ENCODE measurements around the gene GCDH. TPM values are rescaled to one million over a fixed set of nuclear protein-coding genes. Genes with fewer than 3 reads are reported as not detected.
A peak's percentile ranks its signal among the peaks of the same experiment; 100 is the strongest.

GCDH gene
- total RNA-seq, 2 experiments from 2014 or later: 31.5 to 48.7 TPM

DNA sequence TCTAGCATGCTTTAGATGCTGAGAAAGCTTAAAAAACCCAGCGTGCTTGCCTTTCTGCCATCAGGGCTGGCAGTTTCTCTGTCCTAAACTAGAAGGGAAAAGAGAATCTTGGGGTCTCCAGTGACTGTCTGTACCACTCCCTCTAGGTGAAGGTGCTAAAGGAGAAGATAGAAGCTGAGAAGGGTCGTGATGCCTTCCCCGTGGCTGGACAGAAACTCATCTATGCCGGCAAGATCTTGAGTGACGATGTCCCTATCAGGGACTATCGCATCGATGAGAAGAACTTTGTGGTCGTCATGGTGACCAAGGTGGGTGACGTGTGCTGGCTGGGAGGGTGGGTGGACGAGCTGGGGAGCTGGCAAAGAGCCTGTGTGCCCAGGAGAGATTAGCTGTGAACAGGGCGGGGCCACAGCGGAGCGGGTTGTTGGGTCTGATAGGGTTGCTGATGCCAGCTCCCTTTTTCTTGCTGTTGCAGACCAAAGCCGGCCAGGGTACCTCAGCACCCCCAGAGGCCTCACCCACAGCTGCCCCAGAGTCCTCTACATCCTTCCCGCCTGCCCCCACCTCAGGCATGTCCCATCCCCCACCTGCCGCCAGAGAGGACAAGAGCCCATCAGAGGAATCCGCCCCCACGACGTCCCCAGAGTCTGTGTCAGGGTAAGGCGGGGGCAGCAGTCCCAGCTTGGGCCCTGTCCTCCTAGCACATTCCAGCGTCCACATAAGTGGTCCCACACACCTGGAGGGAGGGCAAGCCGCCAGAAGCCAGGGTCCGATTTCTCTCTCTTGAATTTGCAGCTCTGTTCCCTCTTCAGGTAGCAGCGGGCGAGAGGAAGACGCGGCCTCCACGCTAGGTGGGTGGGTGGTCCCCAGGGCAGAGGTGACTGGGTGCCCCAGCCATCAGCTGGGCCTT, 57.0 kb downstream of the GCDH start:
- Histone ChIP-seq H3K9me2 (ENCODE audit: insufficient read depth, low read length) (no peaks in the 10 kb centered on the region), H3K9me3 (ENCODE audit: low read length) (no peaks in the 10 kb centered on the region), H3K79me2 (ENCODE audit: insufficient read depth, low read depth, low read length) (peaks cover 20% of the 10 kb centered on the region), H3K27ac (ENCODE audit: low read depth, low read length, poor library complexity, severe bottlenecking) (no peak overlapping the region), H4K20me1 (ENCODE audit: insufficient read depth, low read length) (peaks cover 14% of the 10 kb centered on the region; the same call in 1 of the 2 replicates), H3K4me1 (ENCODE audit: insufficient read depth, low read length, poor library complexity, severe bottlenecking) (peaks cover 36% of the 10 kb centered on the region), H3K4me2 (ENCODE audit: low read length) (peak overlapping the region; percentile 95), H3K36me3 (ENCODE audit: insufficient read depth, low read length) (peaks cover 89% of the 10 kb centered on the region), H3K4me3 (ENCODE audit: low read depth, low read length, poor library complexity, severe bottlenecking) (peak overlapping the region; percentile 88), H2AFZ (ENCODE audit: low read length) (no peak overlapping the region)
- no TSS peak for BruUV-seq (replicated peaks)
- DNase-seq (ENCODE audit: low spot score): no peak
- CTCF ChIA-PET (ENCODE audit: unreplicated experiment): no interaction called here
- intact Hi-C loops (cut with micrococcal nuclease; ENCODE audit: unreplicated experiment): no loop called here
- TF ChIP-seq CTCF (conservative IDR thresholded peaks at IDR 0.05; ENCODE audit: low read length) (no peak), EZH2phosphoT487 (IDR thresholded peaks at IDR 0.05; ENCODE audit: borderline replicate concordance, low read depth, low read length) (no peak)
- POLR2A ChIA-PET: no interaction called here

DNA sequence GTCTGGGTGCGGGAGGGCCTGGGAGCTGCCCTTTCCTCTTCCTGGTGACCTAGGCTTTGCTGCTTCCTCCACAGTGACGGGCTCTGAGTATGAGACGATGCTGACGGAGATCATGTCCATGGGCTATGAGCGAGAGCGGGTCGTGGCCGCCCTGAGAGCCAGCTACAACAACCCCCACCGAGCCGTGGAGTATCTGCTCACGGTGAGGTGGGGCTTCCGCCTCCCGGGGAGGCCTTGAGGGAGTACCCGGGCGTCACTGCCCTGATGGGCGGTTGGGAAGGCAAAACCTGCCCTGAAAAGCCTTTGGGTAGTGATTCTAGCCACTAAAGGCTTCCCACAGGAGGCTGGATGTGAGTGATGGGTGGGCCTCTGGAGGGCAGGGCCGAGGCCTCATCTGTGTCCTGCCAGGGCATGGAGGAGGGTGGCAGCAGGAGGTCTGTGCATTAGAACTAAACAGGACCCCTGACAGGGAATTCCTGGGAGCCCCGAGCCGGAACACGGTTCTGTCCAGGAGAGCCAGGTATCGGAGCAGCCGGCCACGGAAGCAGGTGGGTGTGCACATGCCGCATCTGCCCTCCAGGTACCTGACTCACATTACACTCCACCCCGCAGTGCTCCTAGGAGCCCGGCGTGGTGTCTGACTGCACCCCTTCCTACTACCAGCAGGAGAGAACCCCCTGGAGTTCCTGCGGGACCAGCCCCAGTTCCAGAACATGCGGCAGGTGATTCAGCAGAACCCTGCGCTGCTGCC, 57.8 kb downstream of the GCDH start:
- Histone ChIP-seq H3K79me2 (ENCODE audit: insufficient read depth, low read depth, low read length) (peaks cover 20% of the 10 kb centered on the region), H3K4me3 (ENCODE audit: low read depth, low read length, poor library complexity, severe bottlenecking) (no peak overlapping the region), H2AFZ (ENCODE audit: low read length) (no peak overlapping the region), H3K9me3 (ENCODE audit: low read length) (no peaks in the 10 kb centered on the region), H4K20me1 (ENCODE audit: insufficient read depth, low read length) (0 out of 2 replicates have a peak, but pooled peaks cover 10% of the 10 kb centered on the region), H3K27ac (ENCODE audit: low read depth, low read length, poor library complexity, severe bottlenecking) (no peak overlapping the region), H3K36me3 (ENCODE audit: insufficient read depth, low read length) (peaks cover 89% of the 10 kb centered on the region), H3K4me2 (ENCODE audit: low read length) (no peak overlapping the region), H3K9me2 (ENCODE audit: insufficient read depth, low read length) (no peaks in the 10 kb centered on the region), H3K4me1 (ENCODE audit: insufficient read depth, low read length, poor library complexity, severe bottlenecking) (peaks cover 36% of the 10 kb centered on the region)
- BruUV-seq (replicated peaks): no TSS peak
- CTCF ChIA-PET (ENCODE audit: unreplicated experiment): no interaction called here
- DNase-seq (ENCODE audit: low spot score): no peak
- TF ChIP-seq EZH2phosphoT487 (IDR thresholded peaks at IDR 0.05; ENCODE audit: borderline replicate concordance, low read depth, low read length) (no peak), CTCF (conservative IDR thresholded peaks at IDR 0.05; ENCODE audit: low read length) (no peak)
- POLR2A ChIA-PET: no interaction called here
- intact Hi-C loops (cut with micrococcal nuclease; ENCODE audit: unreplicated experiment): no loop called here

Small RNA genes within 50 kb of the gene (microRNA-seq; reads per million reads assigned to microRNA genes)
- gene MIR5695 (ENCODE audit: borderline replicate concordance): not detected
- gene MIR6515 (ENCODE audit: borderline replicate concordance): 4.5 reads per million
- not detected for gene MIR6794 (ENCODE audit: borderline replicate concordance)

Small RNA genes within 50 kb of the gene (small RNA-seq; reads per million reads assigned to genes)
- gene MIR5695 (not detected), gene MIR6515 (0.52 reads per million, percentile 7 among the genes with 10 or more reads in this experiment), gene MIR6794 (not detected)

Other genes starting within 250 kb of the GCDH start
- gene MAN2B1, start 224.4 kb upstream of the GCDH start, total RNA-seq (2014; rRNA removed; shearing (Covaris generic)): 18.3 and 29.1 TPM in 2 replicates
- 88.2 and 88.7 TPM in 2 replicates for gene MAN2B1, start 224.4 kb upstream of the GCDH start, total RNA-seq (2022)
- gene WDR83, start 224.4 kb upstream of the GCDH start, total RNA-seq (2014; rRNA removed; shearing (Covaris generic)): 17.0 and 21.1 TPM in 2 replicates
- gene WDR83, start 224.4 kb upstream of the GCDH start, total RNA-seq (2022): 14.0 and 15.9 TPM in 2 replicates
- gene DHPS, start 209.3 kb upstream of the GCDH start, total RNA-seq (2014; rRNA removed; shearing (Covaris generic)): 91.2 and 102 TPM in 2 replicates
- gene DHPS, start 209.3 kb upstream of the GCDH start, total RNA-seq (2022): 101 and 122 TPM in 2 replicates
- gene GNG14, start 203.2 kb upstream of the GCDH start, total RNA-seq (2014; rRNA removed; shearing (Covaris generic)): not detected in 2 replicates
- 0.93 TPM in 1 of 2 replicates, not detected in the other for gene GNG14, start 203.2 kb upstream of the GCDH start, total RNA-seq (2022)
- gene FBXW9, start 194.5 kb upstream of the GCDH start, total RNA-seq (2014; rRNA removed; shearing (Covaris generic)): 10.6 and 11.5 TPM in 2 replicates
- 10.8 and 11.0 TPM in 2 replicates for gene FBXW9, start 194.5 kb upstream of the GCDH start, total RNA-seq (2022)
- 42.6 and 47.3 TPM in 2 replicates for gene TNPO2, start 167.2 kb upstream of the GCDH start, total RNA-seq (2014; rRNA removed; shearing (Covaris generic))
- 112 and 120 TPM in 2 replicates for gene TNPO2, start 167.2 kb upstream of the GCDH start, total RNA-seq (2022)
- 322 and 336 TPM in 2 replicates for gene TRIR, start 156.5 kb upstream of the GCDH start, total RNA-seq (2014; rRNA removed; shearing (Covaris generic))
- 211 and 219 TPM in 2 replicates for gene TRIR, start 156.5 kb upstream of the GCDH start, total RNA-seq (2022)
- gene GET3, start 153.7 kb upstream of the GCDH start, total RNA-seq (2014; rRNA removed; shearing (Covaris generic)): 40.5 and 48.8 TPM in 2 replicates
- 29.1 and 34.3 TPM in 2 replicates for gene GET3, start 153.7 kb upstream of the GCDH start, total RNA-seq (2022)
- gene BEST2, start 139.4 kb upstream of the GCDH start, total RNA-seq (2014; rRNA removed; shearing (Covaris generic)): 0.10 TPM in 1 of 2 replicates, not detected in the other
- gene BEST2, start 139.4 kb upstream of the GCDH start, total RNA-seq (2022): not detected in 2 replicates
- gene HOOK2, start 115.6 kb upstream of the GCDH start, total RNA-seq (2014; rRNA removed; shearing (Covaris generic)): 7.4 and 9.1 TPM in 2 replicates
- gene HOOK2, start 115.6 kb upstream of the GCDH start, total RNA-seq (2022): 28.8 and 29.4 TPM in 2 replicates
- gene JUNB, start 99.7 kb upstream of the GCDH start, total RNA-seq (2014; rRNA removed; shearing (Covaris generic)): 43.7 and 45.5 TPM in 2 replicates
- gene JUNB, start 99.7 kb upstream of the GCDH start, total RNA-seq (2022): 31.8 TPM in 2 replicates
- gene PRDX2, start 89.4 kb upstream of the GCDH start, total RNA-seq (2014; rRNA removed; shearing (Covaris generic)): 344 and 399 TPM in 2 replicates
- 345 and 357 TPM in 2 replicates for gene PRDX2, start 89.4 kb upstream of the GCDH start, total RNA-seq (2022)
- gene THSD8, start 89.1 kb upstream of the GCDH start, total RNA-seq (2014; rRNA removed; shearing (Covaris generic)): not detected in 2 replicates
- gene THSD8, start 89.1 kb upstream of the GCDH start, total RNA-seq (2022): 42.7 and 42.8 TPM in 2 replicates
- 115 and 130 TPM in 2 replicates for gene RNASEH2A, start 84.6 kb upstream of the GCDH start, total RNA-seq (2014; rRNA removed; shearing (Covaris generic))
- 86.0 and 90.5 TPM in 2 replicates for gene RNASEH2A, start 84.6 kb upstream of the GCDH start, total RNA-seq (2022)
- gene RTBDN, start 56.6 kb upstream of the GCDH start, total RNA-seq (2014; rRNA removed; shearing (Covaris generic)): not detected in 2 replicates
- 0.94 and 1.2 TPM in 2 replicates for gene RTBDN, start 56.6 kb upstream of the GCDH start, total RNA-seq (2022)
- gene MAST1, start 52.6 kb upstream of the GCDH start, total RNA-seq (2014; rRNA removed; shearing (Covaris generic)): 5.5 and 9.1 TPM in 2 replicates
- gene MAST1, start 52.6 kb upstream of the GCDH start, total RNA-seq (2022): 21.1 and 23.4 TPM in 2 replicates
- 28.3 and 32.4 TPM in 2 replicates for gene DNASE2, start 9.7 kb upstream of the GCDH start, total RNA-seq (2014; rRNA removed; shearing (Covaris generic))
- 32.8 and 33.7 TPM in 2 replicates for gene DNASE2, start 9.7 kb upstream of the GCDH start, total RNA-seq (2022)
- gene KLF1, start 4.0 kb upstream of the GCDH start, total RNA-seq (2014; rRNA removed; shearing (Covaris generic)): 0.16 and 0.28 TPM in 2 replicates
- gene KLF1, start 4.0 kb upstream of the GCDH start, total RNA-seq (2022): not detected in 2 replicates
- gene SYCE2, start 28.1 kb downstream of the GCDH start, total RNA-seq (2014; rRNA removed; shearing (Covaris generic)): 6.8 and 8.7 TPM in 2 replicates
- 13.8 and 14.5 TPM in 2 replicates for gene SYCE2, start 28.1 kb downstream of the GCDH start, total RNA-seq (2022)
- 96.1 and 135 TPM in 2 replicates for gene FARSA, start 42.6 kb downstream of the GCDH start, total RNA-seq (2014; rRNA removed; shearing (Covaris generic))
- 90.7 and 117 TPM in 2 replicates for gene FARSA, start 42.6 kb downstream of the GCDH start, total RNA-seq (2022)
- gene CALR, start 47.4 kb downstream of the GCDH start, total RNA-seq (2014; rRNA removed; shearing (Covaris generic)): 1,039 and 1,069 TPM in 2 replicates
- gene CALR, start 47.4 kb downstream of the GCDH start, total RNA-seq (2022): 398 and 581 TPM in 2 replicates
- 237 and 243 TPM in 2 replicates for gene RAD23A, start 54.7 kb downstream of the GCDH start, total RNA-seq (2014; rRNA removed; shearing (Covaris generic))
- gene RAD23A, start 54.7 kb downstream of the GCDH start, total RNA-seq (2022): 171 and 183 TPM in 2 replicates
- 29.5 and 43.0 TPM in 2 replicates for gene GADD45GIP1, start 66.1 kb downstream of the GCDH start, total RNA-seq (2014; rRNA removed; shearing (Covaris generic))
- 24.7 and 32.4 TPM in 2 replicates for gene GADD45GIP1, start 66.1 kb downstream of the GCDH start, total RNA-seq (2022)
- gene DAND5, start 78.4 kb downstream of the GCDH start, total RNA-seq (2014; rRNA removed; shearing (Covaris generic)): 0.06 and 0.18 TPM in 2 replicates
- gene DAND5, start 78.4 kb downstream of the GCDH start, total RNA-seq (2022): 0.77 and 0.84 TPM in 2 replicates
- 0.03 and 0.16 TPM in 2 replicates for gene NFIX, start 104.3 kb downstream of the GCDH start, total RNA-seq (2014; rRNA removed; shearing (Covaris generic))
- 0.68 and 0.72 TPM in 2 replicates for gene NFIX, start 104.3 kb downstream of the GCDH start, total RNA-seq (2022)
- gene LYL1, start 211.7 kb downstream of the GCDH start, total RNA-seq (2014; rRNA removed; shearing (Covaris generic)): 66.8 and 75.5 TPM in 2 replicates
- gene LYL1, start 211.7 kb downstream of the GCDH start, total RNA-seq (2022): 70.4 and 72.5 TPM in 2 replicates
- gene TRMT1, start 225.6 kb downstream of the GCDH start, total RNA-seq (2014; rRNA removed; shearing (Covaris generic)): 39.2 and 56.8 TPM in 2 replicates
- gene TRMT1, start 225.6 kb downstream of the GCDH start, total RNA-seq (2022): 38.2 and 50.4 TPM in 2 replicates
- gene NACC1, start 227.1 kb downstream of the GCDH start, total RNA-seq (2014; rRNA removed; shearing (Covaris generic)): 46.5 and 56.3 TPM in 2 replicates
- gene NACC1, start 227.1 kb downstream of the GCDH start, total RNA-seq (2022): 40.4 and 52.9 TPM in 2 replicates

Measured in OCI-LY7 (cell line).